Keratinocyte (primary cell): ENCODE data around the gene OTOS. TPM values are rescaled to one million over a fixed set of nuclear protein-coding genes. Genes with fewer than 3 reads are reported as not detected.

Experiments
- DNase-seq: peaks from one replicate; pipeline ENCODE4 v3.0.0-alpha.2; 2011; ENCODE audit warnings: low read depth, missing footprints, low spot score
- FAIRE-seq: peaks from 2 replicates; lab custom pipeline; 2011; peaks lifted over from hg19 to GRCh38; lab: Jason Lieb, UNC
- H2AFZ ChIP-seq: 2 replicates; pipeline ENCODE4 v1.6.0; 2012; ENCODE audit warnings: low read length, control low read depth, inconsistent platforms; ENCODE audit not compliant: control insufficient read depth
- H3K27ac ChIP-seq: 2 replicates; pipeline ENCODE4 v1.5.1; 2011; ENCODE audit warnings: low read length; ENCODE audit not compliant: control insufficient read depth, insufficient read depth
- H3K27me3 ChIP-seq: 3 replicates; pipeline ENCODE4 v1.6.0; 2011; ENCODE audit warnings: low read length; ENCODE audit not compliant: control insufficient read depth, insufficient read depth; ENCODE audit errors: extremely low read depth
- H3K36me3 ChIP-seq, 2 experiments: 2 replicates in 1 of 2; 3 replicates in 1 of 2; pipeline ENCODE4 v1.5.1; 2011; ENCODE audit warnings: low read length in 2 of 2, mild to moderate bottlenecking in 1 of 2; ENCODE audit not compliant: control insufficient read depth in 2 of 2, insufficient read depth in 2 of 2; ENCODE audit errors: extremely low read depth in 1 of 2
- H3K4me1 ChIP-seq: 3 replicates; pipeline ENCODE4 v1.5.1; 2011; ENCODE audit warnings: low read length; ENCODE audit not compliant: control insufficient read depth, insufficient read depth; ENCODE audit errors: extremely low read depth
- H3K4me2 ChIP-seq: 3 replicates; pipeline ENCODE4 v1.6.0; 2011; ENCODE audit warnings: low read depth, low read length; ENCODE audit not compliant: control insufficient read depth, insufficient read depth; ENCODE audit errors: extremely low read depth
- H3K4me3 ChIP-seq, 3 experiments: fragments of 200-600 bp in 1 of 3; sonication (generic) in 1 of 3; 2 replicates in 2 of 3; 3 replicates in 1 of 3; pipeline ENCODE4 v1.5.1; 2011 to 2016; ENCODE audit warnings: low read length in 3 of 3, mild to moderate bottlenecking in 3 of 3, control low read depth in 2 of 3, inconsistent platforms in 1 of 3, low read depth in 1 of 3, mixed read lengths in 1 of 3, mixed run types in 1 of 3, moderate library complexity in 1 of 3; ENCODE audit not compliant: control insufficient read depth in 2 of 3, insufficient read depth in 2 of 3; ENCODE audit errors: extremely low read depth in 1 of 3
- H3K79me2 ChIP-seq: 2 replicates; pipeline ENCODE4 v1.6.0; 2012; ENCODE audit warnings: low read length; ENCODE audit not compliant: control insufficient read depth, insufficient read depth
- H3K9ac ChIP-seq: 3 replicates; pipeline ENCODE4 v1.6.0; 2011; ENCODE audit warnings: low read length; ENCODE audit not compliant: control insufficient read depth, insufficient read depth; ENCODE audit errors: extremely low read depth
- H3K9me1 ChIP-seq: 3 replicates; pipeline ENCODE4 v1.6.0; 2011; ENCODE audit warnings: low read length; ENCODE audit not compliant: control insufficient read depth, insufficient read depth; ENCODE audit errors: extremely low read depth
- H3K9me3 ChIP-seq: 2 replicates; pipeline ENCODE4 v1.5.1; 2012; ENCODE audit warnings: low read depth, low read length; ENCODE audit not compliant: control insufficient read depth
- H4K20me1 ChIP-seq: 3 replicates; pipeline ENCODE4 v1.6.0; 2011; ENCODE audit warnings: low read length; ENCODE audit not compliant: control insufficient read depth, insufficient read depth; ENCODE audit errors: extremely low read depth
- EZH2 ChIP-seq: IDR thresholded peaks from one replicate; pipeline ENCODE4 v1.6.1; 2012; ENCODE audit warnings: inconsistent platforms, mild to moderate bottlenecking, low read length, moderate library complexity
- dilution Hi-C: fragments of 300-500 bp; cut with MboI; formaldehyde crosslinking; loops from one replicate; pipeline ENCODE4 v1.7.0; 2020; ENCODE audit warnings: low sequenced_read_pairs; ENCODE audit not compliant: extremely low pct_ligation_motif_present
- polyA plus RNA-seq, 5 experiments: library from polyadenylated mRNA; depleted of rRNA in 3 of 5; stranded (reverse) in 3 of 5; stranded (forward) in 1 of 5; unstranded in 1 of 5; fragments of >200 nt; gene quantifications; 1 replicate in 1 of 5; 2 replicates in 3 of 5; 3 replicates in 1 of 5; pipeline versions ENCODE4 v1.2.1 to v1.2.3, GENCODE V29; 2011 to 2012; ENCODE audit warnings: missing spikeins in 2 of 5, low read depth in 1 of 5, low replicate concordance in 1 of 5
- TF ChIP-seq, protein P1 (sequence below), 3 experiments: IDR thresholded peaks in 1 of 3; conservative IDR thresholded peaks in 1 of 3; optimal IDR thresholded peaks in 1 of 3; 2 replicates in 2 of 3; 3 replicates in 1 of 3; pipeline versions ENCODE3 to v1.5.1; 2011; ENCODE audit warnings: low read length in 3 of 3, mild to moderate bottlenecking in 3 of 3, moderate library complexity in 2 of 3, control low read depth in 1 of 3, inconsistent platforms in 1 of 3; ENCODE audit not compliant: insufficient read depth in 2 of 3; ENCODE audit errors: extremely low read depth in 1 of 3

Gene OTOS
- polyA plus RNA-seq, 1 donor (not counting 4 experiments of a cell fraction or from before 2014, with no cell fraction given): not detected

DNA sequence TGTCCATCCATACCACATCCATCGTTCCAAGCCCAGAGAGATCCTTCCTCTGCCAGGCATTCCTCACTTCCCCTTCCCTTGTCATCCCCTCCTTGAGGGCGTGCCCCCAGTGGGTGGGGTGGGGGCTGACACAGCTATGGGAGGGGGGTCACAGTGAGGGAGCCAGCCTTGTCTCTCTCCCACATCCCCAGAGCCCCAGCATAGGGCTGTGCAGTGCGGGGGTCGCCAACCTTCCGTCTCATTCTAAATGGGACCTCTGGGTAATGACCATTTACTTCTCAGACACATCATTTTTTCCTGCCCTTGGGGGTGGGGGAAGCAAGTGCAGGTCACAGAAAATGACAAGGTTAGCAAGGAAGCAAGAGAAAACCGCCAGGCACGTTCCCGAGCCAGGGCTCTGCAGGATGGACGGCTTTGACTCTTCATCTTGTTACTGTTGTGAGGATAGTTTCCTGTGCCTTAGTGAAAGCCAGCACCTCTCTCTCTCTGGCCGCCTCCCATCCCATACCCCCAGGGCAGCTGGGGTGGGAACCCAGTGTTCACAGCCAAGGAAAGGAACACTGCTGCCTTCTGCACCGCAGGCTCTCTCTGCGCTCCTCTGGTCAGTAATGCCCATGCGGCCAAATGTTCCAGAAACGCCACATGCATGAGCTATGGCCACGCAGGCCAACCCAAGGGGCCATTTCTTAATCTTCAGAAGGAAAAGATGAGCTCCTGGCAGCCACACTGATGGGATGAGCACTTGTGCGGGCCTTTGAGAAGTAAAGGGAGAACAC lies 22.7 kb upstream of the OTOS start:
- Histone ChIP-seq H3K9me3 (peaks cover 3% of the 10 kb centered on the region), H3K4me3 (no peak overlapping the region), H3K36me3 (no peaks in the 10 kb centered on the region), H3K9me1 (no peaks in the 10 kb centered on the region), H2AFZ (no peak overlapping the region), H3K4me2 (no peak overlapping the region), H4K20me1 (no peaks in the 10 kb centered on the region), H3K27me3 (peaks cover 10% of the 10 kb centered on the region), H3K9ac (no peak overlapping the region), H3K79me2 (no peaks in the 10 kb centered on the region), H3K27ac (no peak overlapping the region), H3K4me1 (no peaks in the 10 kb centered on the region)
- dilution Hi-C loops: no loop called here
- TF ChIP-seq EZH2: no peak
- TF ChIP-seq, protein P1, sequence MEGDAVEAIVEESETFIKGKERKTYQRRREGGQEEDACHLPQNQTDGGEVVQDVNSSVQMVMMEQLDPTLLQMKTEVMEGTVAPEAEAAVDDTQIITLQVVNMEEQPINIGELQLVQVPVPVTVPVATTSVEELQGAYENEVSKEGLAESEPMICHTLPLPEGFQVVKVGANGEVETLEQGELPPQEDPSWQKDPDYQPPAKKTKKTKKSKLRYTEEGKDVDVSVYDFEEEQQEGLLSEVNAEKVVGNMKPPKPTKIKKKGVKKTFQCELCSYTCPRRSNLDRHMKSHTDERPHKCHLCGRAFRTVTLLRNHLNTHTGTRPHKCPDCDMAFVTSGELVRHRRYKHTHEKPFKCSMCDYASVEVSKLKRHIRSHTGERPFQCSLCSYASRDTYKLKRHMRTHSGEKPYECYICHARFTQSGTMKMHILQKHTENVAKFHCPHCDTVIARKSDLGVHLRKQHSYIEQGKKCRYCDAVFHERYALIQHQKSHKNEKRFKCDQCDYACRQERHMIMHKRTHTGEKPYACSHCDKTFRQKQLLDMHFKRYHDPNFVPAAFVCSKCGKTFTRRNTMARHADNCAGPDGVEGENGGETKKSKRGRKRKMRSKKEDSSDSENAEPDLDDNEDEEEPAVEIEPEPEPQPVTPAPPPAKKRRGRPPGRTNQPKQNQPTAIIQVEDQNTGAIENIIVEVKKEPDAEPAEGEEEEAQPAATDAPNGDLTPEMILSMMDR (optimal IDR thresholded peaks at IDR 0.05 in 1 of 3, IDR thresholded peaks at IDR 0.05 in 1 of 3, conservative IDR thresholded peaks at IDR 0.05 in 1 of 3; ENCODE audit: extremely low read depth in 1 of 3, insufficient read depth in 2 of 3, low read length in 3 of 3): no peak
- FAIRE-seq (no peak), DNase-seq (no peak)

DNA sequence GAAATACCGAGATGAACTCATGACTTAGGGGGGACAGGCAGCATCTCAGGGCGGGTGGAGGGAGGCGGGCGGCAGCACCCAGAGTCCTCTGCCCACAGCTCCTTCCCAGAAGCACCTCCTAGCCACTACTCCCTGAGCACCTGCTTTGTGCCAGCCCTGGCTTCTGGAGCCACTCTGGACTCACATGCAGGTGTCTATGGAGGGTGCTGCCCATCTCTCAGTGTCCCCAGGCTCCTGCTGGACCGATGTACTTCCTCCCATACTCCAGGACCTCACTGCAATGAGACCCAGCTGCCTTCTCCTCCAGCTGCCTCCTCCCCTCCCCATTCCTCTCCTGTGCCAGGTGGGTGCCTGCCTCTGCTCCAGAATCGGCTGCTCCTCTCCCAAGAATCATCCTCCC lies 22.1 kb upstream of the OTOS start:
- no peak overlapping the region for H3K4me3 ChIP-seq
- no peak overlapping the region for H3K27ac ChIP-seq
- H2AFZ ChIP-seq: no peak overlapping the region
- H3K4me1 ChIP-seq: no peaks in the 10 kb centered on the region
- no peak overlapping the region for H3K4me2 ChIP-seq
- H3K79me2 ChIP-seq: no peaks in the 10 kb centered on the region
- peaks cover 3% of the 10 kb centered on the region for H3K9me3 ChIP-seq
- TF ChIP-seq, protein P1 (optimal IDR thresholded peaks at IDR 0.05 in 1 of 3, IDR thresholded peaks at IDR 0.05 in 1 of 3, conservative IDR thresholded peaks at IDR 0.05 in 1 of 3; ENCODE audit: extremely low read depth in 1 of 3, insufficient read depth in 2 of 3, low read length in 3 of 3): no peak
- no peak for TF ChIP-seq EZH2
- H3K9ac ChIP-seq: no peak overlapping the region
- H3K27me3 ChIP-seq: peaks cover 10% of the 10 kb centered on the region
- H3K9me1 ChIP-seq: no peaks in the 10 kb centered on the region
- no peak for DNase-seq
- no peaks in the 10 kb centered on the region for H3K36me3 ChIP-seq
- dilution Hi-C loops: no loop called here
- no peaks in the 10 kb centered on the region for H4K20me1 ChIP-seq
- no peak for FAIRE-seq
